K562 (cell line): ENCODE results near the gene SPTBN2. TPM values are rescaled to one million over a fixed set of nuclear protein-coding genes. Genes with fewer than 3 reads are reported as not detected.

ENCODE experiments used
- CHD1 ChIP-seq: fragments of 200-600 bp; sonication (generic); IDR thresholded peaks from one replicate; pipeline ENCODE4 v1.6.1; 2012; ENCODE audit warnings: mild to moderate bottlenecking, moderate library complexity, low read length, inconsistent platforms
- FIP1L1 ChIP-seq: fragments of 200-400 bp; formaldehyde crosslinking; IDR thresholded peaks from 2 replicates; pipeline ENCODE4 v1.6.1; 2018; ENCODE audit warnings: mild to moderate bottlenecking, low read depth, low read length; ENCODE audit not compliant: poor library complexity, severe bottlenecking
- FUS ChIP-seq: fragments of 200-400 bp; formaldehyde crosslinking; optimal IDR thresholded peaks from 2 replicates; pipeline ENCODE3; 2017; ENCODE audit warnings: low read depth, low read length
- HNRNPUL1 ChIP-seq: fragments of 200-400 bp; formaldehyde crosslinking; IDR thresholded peaks from 2 replicates; pipeline ENCODE4 v1.6.1; 2017; ENCODE audit warnings: low read length
- MXI1 ChIP-seq: IDR thresholded peaks from 2 replicates; pipeline ENCODE4 v1.6.1; 2011; ENCODE audit warnings: low read depth, mild to moderate bottlenecking, improper control_type of control experiment, low read length
- ZFP30 ChIP-seq: fragments of 250-450 bp; sonication (Bioruptor Pico); IDR thresholded peaks from 2 replicates; pipeline ENCODE4 v1.8.0; 2022; ENCODE audit warnings: moderate library complexity, mild to moderate bottlenecking, inconsistent platforms, borderline replicate concordance
- ZNF197 ChIP-seq: fragments of 200-800 bp; sonication (Bioruptor generic); IDR thresholded peaks from 2 replicates; pipeline ENCODE4 v1.6.1; 2016; ENCODE audit warnings: low read depth, missing genetic modification characterization, missing compliant biosample characterization
- polyA plus RNA-seq, 8 experiments: library from polyadenylated mRNA; depleted of rRNA in 4 of 8; stranded (reverse) in 5 of 8; unstranded in 3 of 8; fragments of >200 nt; fragmentation: Nextera tagmentation in 2 of 8; fragmentation: Illumina TruSeq in 1 of 8; extraction: Ambion mirVana in 2 of 8; extraction: Trizol in 1 of 8; gene quantifications; 2 replicates each; pipeline versions ENCODE4 v1.2.1 to v1.2.3, GENCODE V29; 2011 to 2014; ENCODE audit warnings: inconsistent platforms in 1 of 8, missing spikeins in 1 of 8
- total RNA-seq, 7 experiments: library from RNA; depleted of rRNA in 6 of 7; stranded (reverse); fragments of >200 nt in 6 of 7; fragmentation: Illumina TruSeq in 2 of 7; extraction: Trizol in 2 of 7; gene quantifications; 2 replicates each; pipeline versions ENCODE4 v1.2.1 to v1.2.3, GENCODE V29; 2011 to 2021; ENCODE audit warnings: low replicate concordance in 1 of 7
- TF ChIP-seq, protein P1 (sequence below): fragments of 450-650 bp; IDR thresholded peaks from 2 replicates; pipeline ENCODE4 v1.7.1; 2018; ENCODE audit warnings: mild to moderate bottlenecking, low read depth; ENCODE audit not compliant: partially characterized antibody
- TF ChIP-seq, protein P2 (sequence below): fragments of 450-650 bp; IDR thresholded peaks from 2 replicates; pipeline ENCODE4 v1.6.1; 2017; ENCODE audit warnings: antibody characterized with exemption, mild to moderate bottlenecking
- TF ChIP-seq, protein P3 (sequence below), 2 experiments: fragments of 450-650 bp; formaldehyde crosslinking in 1 of 2; IDR thresholded peaks; 2 replicates each; pipeline versions ENCODE4 v1.4.0 to v1.6.1; 2014 to 2020; ENCODE audit warnings: mild to moderate bottlenecking in 2 of 2, borderline replicate concordance in 1 of 2, low read depth in 1 of 2
- TF ChIP-seq, protein P4 (sequence below): fragments of 250-450 bp; sonication (Bioruptor Pico); IDR thresholded peaks from 2 replicates; pipeline ENCODE4 v1.5.0; 2021

SPTBN2 gene
- total and polyA plus RNA-seq, 9 of the 15 experiments (the other 6 are each of a cell fraction or from before 2014, with no cell fraction given), result 0.38 to 56.5 (median 19.7) TPM

DNA sequence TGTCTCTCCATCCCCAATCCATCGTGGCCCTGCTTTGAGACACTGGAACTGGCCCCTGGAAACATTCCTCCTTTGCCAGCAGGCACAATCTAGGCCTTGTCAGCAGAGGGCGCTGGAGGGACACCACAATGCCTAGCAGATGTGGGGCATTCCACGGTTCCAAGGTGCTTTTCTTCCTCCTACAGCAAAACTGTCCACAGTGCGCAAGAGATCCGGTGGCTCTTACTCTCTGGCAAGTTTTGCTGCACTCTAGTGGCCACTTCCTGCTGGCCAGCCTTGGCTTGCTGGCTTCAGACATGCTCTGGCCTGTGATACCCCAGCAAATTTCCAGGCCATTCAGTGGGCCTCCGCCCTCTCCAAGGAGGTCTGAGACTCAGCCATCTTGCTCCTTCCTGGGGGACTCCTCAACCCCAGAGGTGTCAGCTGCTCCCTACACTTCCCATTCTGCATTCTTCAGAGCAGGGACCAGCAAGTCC, 34.2 kb downstream of the SPTBN2 start (continued):
- TF ChIP-seq, protein P1, sequence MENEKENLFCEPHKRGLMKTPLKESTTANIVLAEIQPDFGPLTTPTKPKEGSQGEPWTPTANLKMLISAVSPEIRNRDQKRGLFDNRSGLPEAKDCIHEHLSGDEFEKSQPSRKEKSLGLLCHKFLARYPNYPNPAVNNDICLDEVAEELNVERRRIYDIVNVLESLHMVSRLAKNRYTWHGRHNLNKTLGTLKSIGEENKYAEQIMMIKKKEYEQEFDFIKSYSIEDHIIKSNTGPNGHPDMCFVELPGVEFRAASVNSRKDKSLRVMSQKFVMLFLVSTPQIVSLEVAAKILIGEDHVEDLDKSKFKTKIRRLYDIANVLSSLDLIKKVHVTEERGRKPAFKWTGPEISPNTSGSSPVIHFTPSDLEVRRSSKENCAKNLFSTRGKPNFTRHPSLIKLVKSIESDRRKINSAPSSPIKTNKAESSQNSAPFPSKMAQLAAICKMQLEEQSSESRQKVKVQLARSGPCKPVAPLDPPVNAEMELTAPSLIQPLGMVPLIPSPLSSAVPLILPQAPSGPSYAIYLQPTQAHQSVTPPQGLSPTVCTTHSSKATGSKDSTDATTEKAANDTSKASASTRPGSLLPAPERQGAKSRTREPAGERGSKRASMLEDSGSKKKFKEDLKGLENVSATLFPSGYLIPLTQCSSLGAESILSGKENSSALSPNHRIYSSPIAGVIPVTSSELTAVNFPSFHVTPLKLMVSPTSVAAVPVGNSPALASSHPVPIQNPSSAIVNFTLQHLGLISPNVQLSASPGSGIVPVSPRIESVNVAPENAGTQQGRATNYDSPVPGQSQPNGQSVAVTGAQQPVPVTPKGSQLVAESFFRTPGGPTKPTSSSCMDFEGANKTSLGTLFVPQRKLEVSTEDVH, result peak; percentile 68
- no peak for TF ChIP-seq ZNF197 (CRISPR knock-in tag)
- no peak for TF ChIP-seq HNRNPUL1
- no peak for TF ChIP-seq CHD1
- TF ChIP-seq, protein P2, sequence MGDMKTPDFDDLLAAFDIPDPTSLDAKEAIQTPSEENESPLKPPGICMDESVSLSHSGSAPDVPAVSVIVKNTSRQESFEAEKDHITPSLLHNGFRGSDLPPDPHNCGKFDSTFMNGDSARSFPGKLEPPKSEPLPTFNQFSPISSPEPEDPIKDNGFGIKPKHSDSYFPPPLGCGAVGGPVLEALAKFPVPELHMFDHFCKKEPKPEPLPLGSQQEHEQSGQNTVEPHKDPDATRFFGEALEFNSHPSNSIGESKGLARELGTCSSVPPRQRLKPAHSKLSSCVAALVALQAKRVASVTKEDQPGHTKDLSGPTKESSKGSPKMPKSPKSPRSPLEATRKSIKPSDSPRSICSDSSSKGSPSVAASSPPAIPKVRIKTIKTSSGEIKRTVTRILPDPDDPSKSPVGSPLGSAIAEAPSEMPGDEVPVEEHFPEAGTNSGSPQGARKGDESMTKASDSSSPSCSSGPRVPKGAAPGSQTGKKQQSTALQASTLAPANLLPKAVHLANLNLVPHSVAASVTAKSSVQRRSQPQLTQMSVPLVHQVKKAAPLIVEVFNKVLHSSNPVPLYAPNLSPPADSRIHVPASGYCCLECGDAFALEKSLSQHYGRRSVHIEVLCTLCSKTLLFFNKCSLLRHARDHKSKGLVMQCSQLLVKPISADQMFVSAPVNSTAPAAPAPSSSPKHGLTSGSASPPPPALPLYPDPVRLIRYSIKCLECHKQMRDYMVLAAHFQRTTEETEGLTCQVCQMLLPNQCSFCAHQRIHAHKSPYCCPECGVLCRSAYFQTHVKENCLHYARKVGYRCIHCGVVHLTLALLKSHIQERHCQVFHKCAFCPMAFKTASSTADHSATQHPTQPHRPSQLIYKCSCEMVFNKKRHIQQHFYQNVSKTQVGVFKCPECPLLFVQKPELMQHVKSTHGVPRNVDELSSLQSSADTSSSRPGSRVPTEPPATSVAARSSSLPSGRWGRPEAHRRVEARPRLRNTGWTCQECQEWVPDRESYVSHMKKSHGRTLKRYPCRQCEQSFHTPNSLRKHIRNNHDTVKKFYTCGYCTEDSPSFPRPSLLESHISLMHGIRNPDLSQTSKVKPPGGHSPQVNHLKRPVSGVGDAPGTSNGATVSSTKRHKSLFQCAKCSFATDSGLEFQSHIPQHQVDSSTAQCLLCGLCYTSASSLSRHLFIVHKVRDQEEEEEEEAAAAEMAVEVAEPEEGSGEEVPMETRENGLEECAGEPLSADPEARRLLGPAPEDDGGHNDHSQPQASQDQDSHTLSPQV, result peak; percentile 72
- TF ChIP-seq, protein P3, sequence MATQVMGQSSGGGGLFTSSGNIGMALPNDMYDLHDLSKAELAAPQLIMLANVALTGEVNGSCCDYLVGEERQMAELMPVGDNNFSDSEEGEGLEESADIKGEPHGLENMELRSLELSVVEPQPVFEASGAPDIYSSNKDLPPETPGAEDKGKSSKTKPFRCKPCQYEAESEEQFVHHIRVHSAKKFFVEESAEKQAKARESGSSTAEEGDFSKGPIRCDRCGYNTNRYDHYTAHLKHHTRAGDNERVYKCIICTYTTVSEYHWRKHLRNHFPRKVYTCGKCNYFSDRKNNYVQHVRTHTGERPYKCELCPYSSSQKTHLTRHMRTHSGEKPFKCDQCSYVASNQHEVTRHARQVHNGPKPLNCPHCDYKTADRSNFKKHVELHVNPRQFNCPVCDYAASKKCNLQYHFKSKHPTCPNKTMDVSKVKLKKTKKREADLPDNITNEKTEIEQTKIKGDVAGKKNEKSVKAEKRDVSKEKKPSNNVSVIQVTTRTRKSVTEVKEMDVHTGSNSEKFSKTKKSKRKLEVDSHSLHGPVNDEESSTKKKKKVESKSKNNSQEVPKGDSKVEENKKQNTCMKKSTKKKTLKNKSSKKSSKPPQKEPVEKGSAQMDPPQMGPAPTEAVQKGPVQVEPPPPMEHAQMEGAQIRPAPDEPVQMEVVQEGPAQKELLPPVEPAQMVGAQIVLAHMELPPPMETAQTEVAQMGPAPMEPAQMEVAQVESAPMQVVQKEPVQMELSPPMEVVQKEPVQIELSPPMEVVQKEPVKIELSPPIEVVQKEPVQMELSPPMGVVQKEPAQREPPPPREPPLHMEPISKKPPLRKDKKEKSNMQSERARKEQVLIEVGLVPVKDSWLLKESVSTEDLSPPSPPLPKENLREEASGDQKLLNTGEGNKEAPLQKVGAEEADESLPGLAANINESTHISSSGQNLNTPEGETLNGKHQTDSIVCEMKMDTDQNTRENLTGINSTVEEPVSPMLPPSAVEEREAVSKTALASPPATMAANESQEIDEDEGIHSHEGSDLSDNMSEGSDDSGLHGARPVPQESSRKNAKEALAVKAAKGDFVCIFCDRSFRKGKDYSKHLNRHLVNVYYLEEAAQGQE (IDR thresholded peaks at IDR 0.05; ENCODE audit: borderline replicate concordance), result peak; percentile 97
- TF ChIP-seq, protein P3 (CRISPR knock-in tag; IDR thresholded peaks at IDR 0.05; ENCODE audit: low read depth), result 0 out of 2 replicates have a peak, but pooled peaks have one; percentile 48
- no peak for TF ChIP-seq FIP1L1
- TF ChIP-seq FUS, result no peak
- TF ChIP-seq MXI1, result no peak
- no peak for TF ChIP-seq ZFP30 (CRISPR knock-in tag)
- TF ChIP-seq, protein P4, sequence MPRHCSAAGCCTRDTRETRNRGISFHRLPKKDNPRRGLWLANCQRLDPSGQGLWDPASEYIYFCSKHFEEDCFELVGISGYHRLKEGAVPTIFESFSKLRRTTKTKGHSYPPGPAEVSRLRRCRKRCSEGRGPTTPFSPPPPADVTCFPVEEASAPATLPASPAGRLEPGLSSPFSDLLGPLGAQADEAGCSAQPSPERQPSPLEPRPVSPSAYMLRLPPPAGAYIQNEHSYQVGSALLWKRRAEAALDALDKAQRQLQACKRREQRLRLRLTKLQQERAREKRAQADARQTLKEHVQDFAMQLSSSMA (CRISPR knock-in tag), result no peak
